Duodenal mucosa (tissue), 2 donors: ENCODE data around the gene AXIN2.
A peak's percentile ranks its signal among the peaks of the same experiment; 100 is the strongest.

ENCODE experiments used
- H3K27ac ChIP-seq: one replicate; pipeline ENCODE4 v1.7.0; 2013; ENCODE audit warnings: low read depth, low read length
- H3K27me3 ChIP-seq, 2 donors: one replicate each; pipeline ENCODE4 v1.7.0; 2013; ENCODE audit warnings: low read length in 2 of 2, control low read depth in 1 of 2; ENCODE audit not compliant: insufficient read depth in 2 of 2, control insufficient read depth in 1 of 2
- H3K36me3 ChIP-seq, 2 donors: one replicate each; pipeline ENCODE4 v1.7.0; 2013; ENCODE audit warnings: low read length in 2 of 2, control low read depth in 1 of 2; ENCODE audit not compliant: insufficient read depth in 2 of 2, control insufficient read depth in 1 of 2
- H3K4me1 ChIP-seq, 2 donors: one replicate each; pipeline ENCODE4 v1.7.0; 2013; ENCODE audit warnings: low read length in 2 of 2, control low read depth in 1 of 2; ENCODE audit not compliant: insufficient read depth in 2 of 2, control insufficient read depth in 1 of 2
- H3K4me3 ChIP-seq, 2 donors: one replicate each; pipeline ENCODE4 v1.7.0; 2013; ENCODE audit warnings: low read length in 2 of 2, low read depth in 1 of 2
- H3K9ac ChIP-seq, 2 donors: one replicate each; pipeline ENCODE4 v1.7.0; 2013; ENCODE audit warnings: low read length in 2 of 2, low read depth in 1 of 2
- H3K9me3 ChIP-seq, 2 donors: one replicate each; pipeline ENCODE4 v1.7.0; 2013; ENCODE audit warnings: low read length in 2 of 2, control low read depth in 1 of 2; ENCODE audit not compliant: control insufficient read depth in 1 of 2

Gene AXIN2

DNA sequence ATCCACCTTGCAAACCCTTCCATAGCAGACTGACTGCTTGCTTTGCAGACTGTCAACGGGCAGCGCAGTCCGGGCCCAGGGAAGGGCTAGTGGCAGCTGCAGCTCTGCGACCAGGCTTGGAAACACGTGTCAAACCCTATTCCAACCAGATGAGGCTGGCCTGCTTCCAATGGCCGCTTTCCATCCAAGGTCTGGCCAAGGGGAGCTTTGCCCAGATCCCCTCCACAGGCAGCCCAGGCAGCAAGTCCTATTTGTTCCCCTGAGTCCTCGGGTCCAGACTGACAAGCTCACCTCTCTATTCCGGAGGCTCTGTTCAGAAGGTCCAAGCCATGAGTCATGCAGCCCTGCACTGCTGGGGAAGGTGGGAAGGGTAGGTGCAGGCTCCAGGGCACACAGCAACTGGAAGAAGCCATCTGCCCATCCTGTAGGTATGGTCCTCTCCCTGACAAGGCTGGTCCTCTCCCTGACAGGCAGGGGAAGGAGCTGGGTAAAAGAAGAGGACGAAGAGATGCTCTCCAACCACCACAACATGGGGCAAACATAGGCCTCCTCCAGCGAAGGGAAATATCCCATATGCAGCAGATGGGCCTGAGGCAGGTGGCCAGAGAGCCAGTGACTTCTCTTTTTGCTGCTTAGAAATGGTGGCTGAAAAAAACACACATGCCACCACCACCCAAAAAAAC is 22.6 kb upstream of the AXIN2 start:
- H3K27ac ChIP-seq: no peak overlapping the region
- no peak overlapping the region for H3K4me3 ChIP-seq
- no peaks in the 10 kb centered on the region for H3K36me3 ChIP-seq
- H3K9ac ChIP-seq: no peak overlapping the region
- no peaks in the 10 kb centered on the region for H3K27me3 ChIP-seq
- peaks cover 26 to 29% of the 10 kb centered on the region in 2 donors for H3K4me1 ChIP-seq
- H3K9me3 ChIP-seq: no peaks in the 10 kb centered on the region

DNA sequence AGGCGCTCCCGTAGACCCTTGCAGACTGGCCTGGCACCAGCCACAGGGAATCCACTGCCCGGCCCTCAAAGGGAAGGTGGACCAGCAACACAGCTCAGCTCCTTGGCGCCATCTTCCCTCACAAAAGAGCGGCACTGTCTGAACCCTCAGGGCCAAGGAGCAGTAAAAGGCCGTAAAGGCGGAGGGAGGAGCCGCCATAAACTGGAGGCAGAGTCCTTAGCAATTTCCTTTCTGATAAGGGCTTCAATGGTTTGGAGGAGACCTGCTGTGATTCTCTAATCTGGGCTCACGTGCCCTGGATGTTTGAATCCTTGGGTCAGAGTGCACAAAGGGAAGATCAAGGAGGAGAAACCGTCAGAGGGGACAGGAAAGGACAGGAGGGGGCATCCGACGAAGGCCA is 15.5 kb upstream of the AXIN2 start:
- Histone ChIP-seq H3K9ac (no peak overlapping the region), H3K4me1 (peaks cover 14 to 28% of the 10 kb centered on the region in 2 donors), H3K27me3 (no peaks in the 10 kb centered on the region), H3K36me3 (no peaks in the 10 kb centered on the region), H3K27ac (no peak overlapping the region), H3K4me3 (no peak overlapping the region), H3K9me3 (no peaks in the 10 kb centered on the region)

DNA sequence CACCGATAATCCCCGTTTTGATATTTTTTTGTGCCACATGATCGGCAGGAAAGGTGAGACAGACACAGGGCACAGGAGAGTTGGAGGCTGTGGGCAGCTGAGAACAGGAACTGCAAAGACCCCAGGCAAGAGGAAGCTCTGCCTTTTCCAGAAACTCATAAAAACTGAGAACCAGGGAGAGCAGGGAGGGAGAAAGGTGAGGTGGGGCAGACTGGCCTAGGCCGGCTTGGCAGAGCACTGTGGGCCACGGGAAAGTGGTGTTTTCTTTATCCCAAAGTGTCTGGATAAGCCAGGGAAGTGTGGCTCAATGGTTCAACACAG is 11.8 kb upstream of the AXIN2 start:
- H3K36me3 ChIP-seq: no peaks in the 10 kb centered on the region
- no peaks in the 10 kb centered on the region for H3K27me3 ChIP-seq
- no peaks in the 10 kb centered on the region for H3K9me3 ChIP-seq
- no peak overlapping the region for H3K27ac ChIP-seq
- H3K4me1 ChIP-seq: peaks cover 14 to 28% of the 10 kb centered on the region in 2 donors
- no peak overlapping the region for H3K9ac ChIP-seq
- H3K4me3 ChIP-seq: no peak overlapping the region

DNA sequence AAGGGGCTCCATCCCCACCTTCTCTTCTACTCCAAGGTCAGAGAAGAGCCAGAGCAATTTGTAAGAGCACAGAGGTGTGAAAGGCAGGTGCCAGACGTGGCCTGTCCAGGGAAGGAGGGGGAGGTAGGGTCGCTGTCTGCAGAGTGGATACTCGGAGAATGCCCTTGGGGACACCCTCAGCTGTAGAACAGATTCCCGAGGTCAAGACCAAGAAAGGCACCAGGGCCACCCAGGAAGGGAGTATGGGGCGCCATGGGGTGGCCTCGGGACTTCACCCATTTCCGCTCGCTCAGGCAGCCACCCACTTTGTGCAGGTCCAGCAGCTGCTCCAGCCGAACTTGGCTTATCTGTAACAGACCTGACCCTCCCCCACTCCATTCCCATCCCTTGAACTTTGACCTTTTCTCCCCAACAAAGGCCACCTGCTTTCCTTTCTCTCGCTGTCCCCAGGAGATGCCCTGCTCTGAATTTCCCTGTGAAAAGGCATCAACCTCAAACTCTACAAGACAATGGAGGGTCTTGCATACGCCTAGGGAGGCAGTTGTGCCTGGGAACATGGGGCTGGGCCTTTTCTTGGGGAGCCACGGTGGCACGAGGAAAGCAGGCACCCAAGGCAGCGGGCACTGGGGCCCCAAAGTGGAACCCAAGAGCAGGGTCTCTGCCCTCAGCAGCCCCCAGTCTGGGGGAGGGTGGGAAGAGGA is 11.3 kb upstream of the AXIN2 start:
- H3K27ac ChIP-seq: no peak overlapping the region
- no peaks in the 10 kb centered on the region for H3K27me3 ChIP-seq
- H3K9ac ChIP-seq: no peak overlapping the region
- no peaks in the 10 kb centered on the region for H3K9me3 ChIP-seq
- H3K4me3 ChIP-seq: no peak overlapping the region
- peaks cover 14 to 25% of the 10 kb centered on the region in 2 donors for H3K4me1 ChIP-seq
- no peaks in the 10 kb centered on the region for H3K36me3 ChIP-seq

DNA sequence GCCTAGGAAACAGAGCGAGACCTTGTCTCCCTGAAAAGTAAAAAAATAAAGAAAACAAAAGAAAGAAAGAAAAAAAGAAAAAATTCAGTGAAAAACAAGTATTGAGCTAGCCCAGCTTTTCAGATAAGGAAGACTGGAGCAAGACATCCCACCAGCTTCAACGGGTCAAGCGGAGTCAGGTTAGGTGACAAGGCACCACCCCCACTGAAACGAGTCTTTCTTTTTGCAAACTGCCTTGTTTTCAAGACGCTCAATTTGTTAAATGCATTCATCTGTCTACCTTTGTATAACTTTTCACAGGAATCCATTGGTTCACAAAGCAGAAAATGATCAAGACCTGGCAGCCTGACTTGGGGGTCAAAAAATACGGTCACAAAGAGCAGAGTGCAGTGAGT is 10.7 kb upstream of the AXIN2 start:
- Histone ChIP-seq H3K27me3 (no peaks in the 10 kb centered on the region), H3K4me1 (peaks cover 10 to 19% of the 10 kb centered on the region in 2 donors), H3K9ac (no peak overlapping the region)

DNA sequence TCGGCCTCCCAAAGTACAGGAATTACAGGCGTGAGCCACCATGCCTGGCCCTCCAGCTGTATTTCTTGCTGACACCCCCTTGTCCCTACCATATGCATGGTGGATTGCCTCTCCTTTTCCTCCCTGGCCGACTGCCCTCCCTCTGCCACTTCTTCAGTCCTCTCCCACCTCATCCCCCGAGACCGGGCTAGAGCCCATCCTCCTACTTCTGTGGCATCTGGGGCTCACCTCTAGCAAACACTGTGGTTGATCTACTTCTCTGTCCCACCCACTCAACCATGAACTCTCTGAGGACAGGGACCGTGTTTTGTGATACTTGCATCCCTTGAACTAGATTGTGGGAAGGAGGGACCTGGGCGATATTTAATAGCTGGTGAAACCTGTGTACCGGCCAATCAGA is 7.5 kb upstream of the AXIN2 start:
- Histone ChIP-seq H3K9me3 (no peaks in the 10 kb centered on the region), H3K4me1 (peaks cover 17 to 20% of the 10 kb centered on the region in 2 donors), H3K27ac (no peak overlapping the region), H3K36me3 (no peaks in the 10 kb centered on the region), H3K27me3 (no peaks in the 10 kb centered on the region), H3K9ac (no peak overlapping the region), H3K4me3 (no peak overlapping the region)

More for the DNA sequence above, 10.7 kb upstream of the AXIN2 start:
- no peaks in the 10 kb centered on the region for H3K36me3 ChIP-seq
- no peak overlapping the region for H3K4me3 ChIP-seq
- H3K27ac ChIP-seq: no peak overlapping the region
- no peaks in the 10 kb centered on the region for H3K9me3 ChIP-seq

DNA sequence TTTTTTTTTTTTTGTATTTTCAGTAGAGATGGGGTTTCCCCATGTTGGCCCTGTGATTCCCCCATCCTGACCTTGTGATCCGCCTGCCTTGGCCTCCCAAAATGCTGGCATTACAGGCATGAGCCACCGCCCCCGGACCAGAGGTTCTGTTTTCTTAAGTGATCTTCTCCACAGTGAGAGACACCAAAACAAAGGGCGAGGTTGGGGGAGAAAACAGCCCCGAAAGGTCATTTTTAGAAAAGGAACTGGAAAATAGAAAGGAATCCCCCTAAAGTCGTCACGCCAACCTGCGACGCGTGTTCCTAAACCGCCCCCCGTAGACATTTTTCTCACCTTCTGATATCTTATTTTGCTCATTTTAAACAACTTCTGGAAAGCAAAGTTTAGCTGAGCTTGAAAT is 6.1 kb upstream of the AXIN2 start:
- no peaks in the 10 kb centered on the region for H3K27me3 ChIP-seq
- H3K9ac ChIP-seq: no peak overlapping the region

DNA sequence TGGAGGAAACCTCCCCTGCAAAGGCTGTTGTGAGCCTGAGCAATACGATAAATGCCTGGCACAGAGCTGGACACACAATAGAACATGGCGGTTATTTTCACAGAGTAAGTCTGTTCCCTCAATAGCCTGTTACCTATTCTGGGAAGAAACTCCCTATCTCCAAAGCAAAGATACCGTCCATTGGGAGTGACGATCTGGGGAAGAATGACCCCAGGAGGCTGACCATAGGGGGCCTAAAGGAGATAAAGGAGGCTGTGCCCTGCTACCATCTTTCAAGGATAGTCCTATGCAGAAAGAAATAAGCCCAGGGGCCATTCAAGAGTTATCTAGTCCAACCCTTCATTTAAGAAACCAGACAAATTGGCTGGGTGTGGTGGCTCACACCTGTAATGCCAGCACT is 4.1 kb upstream of the AXIN2 start:
- Histone ChIP-seq H3K27me3 (no peaks in the 10 kb centered on the region), H3K4me3 (no peak overlapping the region), H3K36me3 (no peaks in the 10 kb centered on the region), H3K4me1 (peaks cover 17 to 22% of the 10 kb centered on the region in 2 donors), H3K9me3 (no peaks in the 10 kb centered on the region), H3K9ac (no peak overlapping the region), H3K27ac (no peak overlapping the region)

More for the DNA sequence above, 6.1 kb upstream of the AXIN2 start:
- Histone ChIP-seq H3K27ac (no peak overlapping the region), H3K4me3 (no peak overlapping the region), H3K4me1 (peaks cover 12 to 15% of the 10 kb centered on the region in 2 donors), H3K36me3 (no peaks in the 10 kb centered on the region), H3K9me3 (no peaks in the 10 kb centered on the region)

DNA sequence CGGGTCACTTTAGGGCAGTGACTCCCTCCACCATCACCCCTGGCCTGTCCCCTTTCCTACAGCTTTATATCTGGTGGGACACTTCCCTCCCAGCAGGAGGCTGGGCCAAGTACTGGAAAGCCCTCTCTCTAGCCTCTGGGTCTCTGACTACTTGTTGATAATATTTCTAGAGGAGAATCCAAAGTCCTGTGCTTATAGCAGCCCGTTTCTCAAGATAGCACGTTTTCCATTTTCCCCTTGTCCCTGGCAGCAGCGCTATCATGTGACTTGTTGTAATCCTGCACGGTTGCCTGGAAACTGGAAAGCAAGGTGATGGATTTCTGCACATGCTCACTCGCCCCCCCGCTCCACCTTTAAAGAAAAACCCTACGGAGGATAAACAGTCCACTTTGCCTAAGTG is 3.3 kb upstream of the AXIN2 start:
- H3K27ac ChIP-seq: no peak overlapping the region

DNA sequence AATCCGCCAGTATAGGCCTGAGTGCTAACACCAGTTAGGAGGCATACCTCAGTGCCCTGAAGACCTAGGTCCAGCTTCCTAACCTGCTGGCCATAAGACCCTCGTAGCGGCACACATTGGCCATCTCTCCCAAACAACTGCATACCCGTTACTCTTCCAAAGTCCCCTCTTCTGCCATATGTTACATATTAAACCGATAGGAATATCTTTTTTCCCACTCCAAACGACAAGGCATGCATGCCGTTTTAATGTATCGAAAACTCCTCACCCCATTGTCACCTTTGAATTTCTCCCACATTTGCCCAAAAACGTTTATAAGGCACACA is 721 bp upstream of the AXIN2 start:
- Histone ChIP-seq H3K27me3 (peaks cover 0 to 5% of the 10 kb centered on the region in 2 donors), H3K9ac (no peak overlapping the region), H3K9me3 (no peaks in the 10 kb centered on the region), H3K36me3 (no peaks in the 10 kb centered on the region), H3K27ac (no peak overlapping the region), H3K4me3 (peak overlapping the region; percentile 70 to 74), H3K4me1 (peaks cover 40 to 41% of the 10 kb centered on the region in 2 donors)

More for the DNA sequence above, 3.3 kb upstream of the AXIN2 start:
- Histone ChIP-seq H3K9me3 (no peaks in the 10 kb centered on the region), H3K27me3 (no peaks in the 10 kb centered on the region), H3K36me3 (no peaks in the 10 kb centered on the region), H3K4me3 (no peak overlapping the region), H3K9ac (no peak overlapping the region), H3K4me1 (peaks cover 17 to 22% of the 10 kb centered on the region in 2 donors)
